ENCODE data around the gene SRSF4.

The SRSF4 gene

DNA sequence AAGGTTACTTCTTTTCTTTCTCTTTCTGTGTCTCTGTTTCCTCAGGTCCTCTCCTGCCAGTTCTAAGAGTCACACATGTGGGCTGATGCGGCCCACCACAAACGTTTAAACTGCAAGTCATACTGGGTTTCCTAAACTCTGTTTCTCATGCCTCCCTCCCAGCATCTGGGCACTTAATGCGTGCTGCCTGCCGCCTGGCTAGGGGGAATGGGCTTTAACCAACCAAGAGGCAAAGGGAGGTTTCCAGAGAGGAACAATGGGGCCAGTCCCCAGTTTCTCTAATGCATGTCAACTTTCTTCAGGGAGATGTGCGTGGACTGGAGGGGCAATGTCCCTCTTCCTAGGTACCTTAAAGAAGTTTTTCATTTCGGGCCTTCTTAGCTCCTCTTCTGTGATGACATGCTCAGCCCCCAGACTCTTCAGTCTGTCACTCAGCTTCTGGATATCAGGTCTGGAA, 19.9 kb upstream of the SRSF4 start:
- no peak for TF ChIP-seq CTCF (IDR thresholded peaks at IDR 0.05; ENCODE audit: insufficient read depth, missing control alignments)
- FAIRE-seq (no peak), DNase-seq (ENCODE audit: insufficient read length, low spot score) (no peak)

DNA sequence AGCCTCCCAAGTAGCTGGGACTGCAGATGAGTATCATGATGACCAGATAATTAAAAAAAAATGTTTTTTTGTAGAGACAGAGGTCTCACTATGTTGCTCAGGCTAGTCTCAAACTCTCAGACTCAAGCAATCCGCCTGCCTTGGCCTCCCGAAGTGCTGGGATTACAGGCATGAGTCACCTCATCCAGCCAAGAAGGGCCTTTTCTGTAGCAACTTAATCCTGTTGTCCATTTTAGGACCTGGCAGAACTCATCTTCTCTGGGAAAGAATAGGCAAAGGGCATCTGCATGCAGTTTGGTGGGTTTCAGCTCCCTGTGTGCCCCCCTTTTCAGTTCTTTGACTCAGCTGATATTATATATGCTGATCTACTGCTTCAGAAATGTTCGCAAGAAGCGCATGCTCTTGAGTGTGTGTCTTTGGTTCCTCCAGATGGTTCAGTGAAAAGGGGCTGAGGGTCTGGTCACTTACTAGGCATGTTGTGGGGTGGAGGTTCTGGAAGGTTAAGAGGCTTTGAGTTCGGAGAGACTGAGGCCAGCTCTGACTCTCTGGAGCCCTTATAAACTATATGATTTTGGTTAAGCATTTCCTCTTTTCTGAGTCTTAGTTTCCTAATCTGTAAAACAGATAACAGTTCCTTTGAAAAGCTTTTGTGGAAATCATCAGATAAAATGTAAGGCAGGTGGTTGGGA, 19.4 kb upstream of the SRSF4 start:
- DNase-seq (ENCODE audit: insufficient read length, low spot score), result no peak

DNA sequence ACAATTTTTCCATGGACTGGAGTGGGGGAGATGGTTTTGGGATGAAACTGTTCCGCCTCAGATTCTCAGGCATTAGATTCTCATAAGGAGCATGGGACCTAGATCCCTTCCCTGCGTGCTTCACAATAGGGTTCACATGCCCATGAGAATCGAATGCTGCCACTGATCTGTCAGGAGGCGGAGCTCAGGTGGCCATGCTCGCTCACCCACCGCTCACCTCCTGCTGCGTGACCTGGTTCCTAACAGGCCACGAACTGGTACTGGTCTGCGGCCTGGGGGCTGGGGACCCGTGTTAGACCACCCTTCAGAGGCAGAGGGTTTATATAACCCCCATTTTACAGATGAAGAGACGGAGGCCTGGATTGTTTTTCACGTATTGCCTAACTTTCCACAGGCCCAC, 16.3 kb upstream of the SRSF4 start:
- DNase-seq (ENCODE audit: insufficient read length, low spot score) (no peak), FAIRE-seq (no peak)
- no peak for TF ChIP-seq CTCF (IDR thresholded peaks at IDR 0.05; ENCODE audit: insufficient read depth, missing control alignments)

More for the DNA sequence above, 19.4 kb upstream of the SRSF4 start:
- FAIRE-seq, result no peak
- TF ChIP-seq CTCF (IDR thresholded peaks at IDR 0.05; ENCODE audit: insufficient read depth, missing control alignments), result no peak

DNA sequence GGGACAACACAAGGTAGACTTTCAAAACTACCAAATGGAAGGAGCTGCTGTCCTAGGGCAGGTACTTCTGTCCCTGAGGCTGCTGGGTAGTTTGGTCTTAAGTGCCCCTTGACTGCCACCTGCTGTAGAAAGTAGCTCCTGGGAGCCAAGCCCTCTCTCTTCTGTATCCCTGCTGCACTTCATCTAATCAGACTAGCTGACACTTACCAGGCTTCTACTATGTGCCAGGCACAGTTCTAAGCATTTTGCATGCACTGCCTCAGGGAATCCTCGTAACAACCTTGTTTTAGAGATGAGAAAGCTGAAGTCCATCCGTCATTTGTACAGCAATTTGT, 15.9 kb upstream of the SRSF4 start:
- FAIRE-seq (no peak), DNase-seq (ENCODE audit: insufficient read length, low spot score) (no peak)
- no peak for TF ChIP-seq CTCF (IDR thresholded peaks at IDR 0.05; ENCODE audit: insufficient read depth, missing control alignments)

DNA sequence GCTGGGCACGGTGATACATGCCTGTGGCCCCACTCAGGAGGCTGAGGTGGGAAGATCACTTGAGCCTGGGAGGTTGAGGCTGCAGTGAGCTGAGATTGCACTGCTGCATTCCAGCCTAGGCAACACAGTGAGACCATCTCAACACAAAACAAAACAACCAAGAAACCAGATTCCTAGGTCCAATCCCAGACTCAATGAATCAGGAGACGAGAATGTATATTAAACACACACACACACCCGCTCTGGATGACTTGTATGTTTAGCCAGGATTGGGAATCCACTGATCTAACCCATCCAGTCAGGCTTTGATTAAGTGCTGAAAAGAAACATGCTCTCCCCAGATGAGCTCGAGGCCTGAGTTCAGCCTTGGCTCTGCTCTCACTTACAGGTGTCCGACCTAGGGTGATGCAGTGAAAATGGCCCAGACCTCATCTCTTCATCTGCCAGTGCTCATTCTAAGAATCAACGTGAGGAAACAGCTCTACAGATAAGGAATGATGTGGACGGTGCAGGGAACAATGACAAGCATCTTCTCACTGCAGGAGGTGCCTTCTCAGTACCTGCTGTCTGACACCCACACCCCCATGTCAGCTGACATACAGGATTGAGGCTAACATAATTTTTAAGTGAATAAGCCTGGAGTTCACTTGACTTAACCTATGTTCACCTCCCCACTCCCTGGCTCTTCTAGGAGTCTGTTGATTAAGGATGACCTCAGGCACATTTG, 15.3 kb upstream of the SRSF4 start:
- no peak for DNase-seq (ENCODE audit: insufficient read length, low spot score)
- FAIRE-seq, result no peak
- no peak for TF ChIP-seq CTCF (IDR thresholded peaks at IDR 0.05; ENCODE audit: insufficient read depth, missing control alignments)

DNA sequence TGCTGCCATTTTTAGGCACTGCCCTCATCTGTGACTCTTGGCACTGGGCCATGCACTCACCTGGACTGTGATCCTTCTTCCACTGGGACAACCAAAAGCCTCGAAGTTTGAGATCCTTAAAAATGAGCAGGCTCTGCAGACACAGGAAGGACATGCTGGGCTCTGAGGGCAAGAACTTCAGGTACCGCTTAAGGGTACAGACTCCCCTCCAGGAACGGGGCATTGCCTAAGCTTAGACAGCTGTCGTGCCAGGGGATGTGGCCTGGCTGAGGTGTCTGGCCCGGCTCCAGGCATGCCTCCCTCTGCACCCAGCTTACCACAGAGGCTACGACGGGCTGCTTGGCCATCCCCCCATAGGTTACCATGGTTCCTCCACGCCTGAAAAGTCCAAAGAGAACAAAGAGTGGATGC, 14.2 kb upstream of the SRSF4 start:
- FAIRE-seq, result no peak
- TF ChIP-seq CTCF (IDR thresholded peaks at IDR 0.05; ENCODE audit: insufficient read depth, missing control alignments), result no peak
- DNase-seq (ENCODE audit: insufficient read length, low spot score), result no peak

DNA sequence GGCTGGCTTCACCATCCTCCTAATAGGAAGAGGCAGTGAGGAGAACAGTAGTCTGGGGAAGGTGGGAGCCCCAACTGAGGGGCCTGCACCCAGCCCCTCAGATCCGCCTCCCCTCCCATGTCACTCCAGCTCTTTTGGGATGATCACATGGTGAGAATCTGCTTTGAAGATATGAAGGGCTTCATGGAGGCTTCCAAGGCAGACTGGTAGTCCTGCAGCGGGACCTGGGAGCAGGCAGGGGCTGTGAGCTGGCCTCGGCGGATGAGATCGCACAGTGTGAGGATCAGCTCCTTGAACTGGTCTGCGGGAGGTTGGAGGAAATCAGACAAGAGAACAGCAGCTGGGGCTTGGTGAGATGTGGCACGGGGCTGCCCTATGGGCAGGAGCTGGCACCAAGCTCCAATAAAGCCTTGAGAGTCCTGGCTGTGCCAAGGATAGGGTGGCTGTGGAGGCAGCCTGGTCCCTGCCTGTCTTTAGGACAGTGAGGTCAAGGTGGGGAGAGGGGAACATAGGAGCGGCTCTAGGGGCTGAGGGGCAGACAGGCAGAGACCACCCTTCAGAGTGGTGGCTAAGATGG, 12.3 kb upstream of the SRSF4 start:
- no peak for TF ChIP-seq CTCF (IDR thresholded peaks at IDR 0.05; ENCODE audit: insufficient read depth, missing control alignments)
- FAIRE-seq (no peak), DNase-seq (ENCODE audit: insufficient read length, low spot score) (no peak)
